Heart left ventricle (tissue), 16 donors: Measurements from ENCODE around the gene SPTBN1. TPM values are rescaled to one million over a fixed set of nuclear protein-coding genes. Genes with fewer than 3 reads are reported as not detected.

Source experiments
- ATAC-seq, 4 donors: fragments of 200-7000 bp; cut with Tn5 transposase; one replicate each; pipeline ENCODE4 v1.9.1; 2020 to 2022; ENCODE audit warnings: moderate library complexity in 4 of 4, mild to moderate bottlenecking in 3 of 4, moderate number of reproducible peaks in 1 of 4
- DNase-seq, 5 donors: peaks; one replicate each; pipeline ENCODE4 v3.0.0-alpha.2; 2020
- H3K27ac ChIP-seq, 12 donors: fragments of 200-600 bp; sonication (generic) in 4 of 12; one replicate each; pipeline versions ENCODE4 v1.5.0 to v1.8.0; 2016 to 2022; ENCODE audit warnings: mild to moderate bottlenecking in 2 of 12
- H3K27me3 ChIP-seq, 9 donors: fragments of 200-600 bp; sonication (generic) in 2 of 9; one replicate each; pipeline versions ENCODE4 v1.5.1 to v1.8.0; 2016 to 2022; ENCODE audit warnings: mild to moderate bottlenecking in 3 of 9
- H3K36me3 ChIP-seq, 9 donors: fragments of 200-600 bp; sonication (generic) in 2 of 9; one replicate each; pipeline versions ENCODE4 v1.5.0 to v1.8.0; 2018 to 2022; ENCODE audit warnings: mild to moderate bottlenecking in 2 of 9
- H3K4me1 ChIP-seq, 12 donors: fragments of 200-600 bp; sonication (generic) in 4 of 12; one replicate each; pipeline versions ENCODE4 v1.5.0 to v1.8.0; 2016 to 2022; ENCODE audit warnings: mild to moderate bottlenecking in 3 of 12
- H3K4me3 ChIP-seq, 12 donors: fragments of 200-600 bp; sonication (generic) in 4 of 12; one replicate each; pipeline versions ENCODE4 v1.5.0 to v1.8.0; 2017 to 2022; ENCODE audit warnings: mild to moderate bottlenecking in 9 of 12, moderate library complexity in 4 of 12
- H3K9me3 ChIP-seq, 12 donors: fragments of 200-600 bp; sonication (generic) in 4 of 12; one replicate each; pipeline versions ENCODE4 v1.5.0 to v1.8.0; 2016 to 2022; ENCODE audit warnings: mild to moderate bottlenecking in 1 of 12
- CTCF ChIP-seq, 12 donors: fragments of 200-600 bp; sonication (generic) in 4 of 12; IDR thresholded peaks; one replicate each; pipeline versions ENCODE4 v1.5.0 to v1.8.0; 2018 to 2022; ENCODE audit warnings: antibody characterized with exemption in 12 of 12, mild to moderate bottlenecking in 5 of 12
- POLR2A ChIP-seq, 2 donors: fragments of 450-650 bp; IDR thresholded peaks; one replicate each; pipeline ENCODE4 v1.6.1; 2017; ENCODE audit warnings: antibody characterized with exemption in 2 of 2, mild to moderate bottlenecking in 2 of 2, moderate library complexity in 2 of 2
- WGBS, 4 donors: extraction: QIAGEN DNeasy Blood & Tissue Kit in 2 of 4; methylation state at CpG; one replicate each; pipeline versions ENCODE4 v1.1.5 to v1.1.7; 2013 to 2018; 5-methylcytosine and 5-hydroxymethylcytosine counted together
- intact Hi-C, 10 donors: fragments of 100-400 bp; cut with DNase I; formaldehyde crosslinking; loops; one replicate each; pipeline versions ENCODE4 v1.11.1 to v1.14.2; 2022
- polyA plus RNA-seq, 2 donors: library from polyadenylated mRNA; stranded (reverse); fragments of 200-250 nt; gene quantifications; one replicate each; pipeline ENCODE4 v1.2.3, GENCODE V29; 2013
- total RNA-seq, 9 donors: library from RNA; depleted of rRNA in 2 of 9; stranded (reverse); fragments of >200 nt in 2 of 9; fragmentation: NEBNext Ultra II Directional in 3 of 9; extraction: Animal tissue kit (Norgen Biotek cat#: 25700) in 3 of 9; gene quantifications; one replicate each; pipeline versions ENCODE4 v1.1.0 to v1.2.4, GENCODE V29; 2016 to 2023
- donor health status: ischemic (EF 13 %, LVEDD 7.1; RV severe dilation, severe dysfunction).
- donor health status: healthy with polysubstance abuse.
- donor health status: DM: no; HTN: yes; CAD: no.
- donor health status: DM: no; HTN: no; CAD: no.
- donor health status: ischemic (EF 25% LVEDD 6.9; RV normal size, moderate dysfunction).
- donor health status: ischemic (EF 25% LVEDD 5.7; RV mildly dilated, moderate dysfunction).
- donor health status: healthy.
- donor health status: DM: yes; HTN: yes; CAD: no.
- donor health status: ischemic (EF 35%, LVEDD 5.7; RV mildly dilated, moderate dysfunction).
- donor health status: nonischemic (EF 11% LVEDD 7.7; RV severe dilation, severe dysfunction).
- donor health status: DM: yes; HTN: yes; CAD: no.
- donor health status: PGD.
- donor health status: ischemic (EF 29% LVEDD 5.4; RV normal size, mild dysfunction).
- donor health status: nonischemic (EF 23%, LVEDD 6.1; RV moderate dilation, normal function).

The SPTBN1 gene
- total and polyA plus RNA-seq, 11 donors, result 124 to 659 (median 422) TPM

DNA sequence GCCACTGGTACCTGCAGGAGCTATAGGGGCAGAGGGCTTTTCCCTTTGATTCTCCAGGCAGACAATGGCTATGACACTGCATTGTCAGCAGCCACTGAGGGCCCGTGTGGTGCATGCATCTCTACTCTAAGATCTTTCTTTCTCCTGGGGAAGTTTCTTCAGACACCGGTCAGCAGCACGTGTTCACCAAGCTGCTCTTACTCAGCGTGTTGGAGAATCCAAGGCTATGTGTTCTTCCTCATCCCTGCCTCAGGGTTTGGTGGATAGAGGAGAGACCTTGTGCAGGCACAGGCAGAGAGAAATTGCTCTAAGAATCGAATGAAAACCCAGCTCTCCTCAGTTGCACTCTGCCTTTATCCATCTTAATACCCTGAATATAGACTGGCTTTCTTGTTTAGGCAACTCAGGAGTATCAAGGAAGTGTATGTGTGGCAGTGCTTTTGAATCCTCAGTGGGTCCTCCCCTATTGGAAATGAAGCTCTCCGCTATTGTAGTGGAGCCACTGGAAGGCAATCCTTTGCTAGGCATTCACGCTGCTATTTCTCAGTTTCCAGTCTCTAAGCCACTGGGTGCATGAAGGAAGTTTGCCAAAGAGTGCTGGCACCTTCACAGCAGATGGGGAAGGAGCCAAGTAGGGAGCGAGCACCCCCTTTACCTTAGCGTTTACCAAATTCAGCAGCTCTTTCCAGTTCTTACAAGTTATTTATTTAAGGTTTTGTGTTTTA, 180.4 kb downstream of the SPTBN1 start:
- Histone ChIP-seq H3K27me3 (no peaks in the 10 kb centered on the region), H3K36me3 (peaks cover 0 to 96% (median 77%) of the 10 kb centered on the region in 9 donors), H3K4me1 (peaks cover 32 to 100% (median 97%) of the 10 kb centered on the region in 12 donors), H3K9me3 (no peaks in the 10 kb centered on the region), H3K27ac (peak overlapping the region in 11 of 12 donors; percentile 54 to 94 (median 87)), H3K4me3 (no peak overlapping the region)
- WGBS, 4 donors, result 32 to 48% (median 39%) methylated on average over 9 of the region's 9 CpGs
- ATAC-seq (peak in 1 of 4 donors; percentile 6), DNase-seq (no peak)
- TF ChIP-seq CTCF (IDR thresholded peaks at IDR 0.05) (no peak), POLR2A (IDR thresholded peaks at IDR 0.05) (no peak)
- intact Hi-C loops, result loop anchor here in 5 of 10 donors (5.0 to 10.0 kb wide), 6 partner anchors 39 to 292 kb away; no protein-coding TSS in a partner anchor

DNA sequence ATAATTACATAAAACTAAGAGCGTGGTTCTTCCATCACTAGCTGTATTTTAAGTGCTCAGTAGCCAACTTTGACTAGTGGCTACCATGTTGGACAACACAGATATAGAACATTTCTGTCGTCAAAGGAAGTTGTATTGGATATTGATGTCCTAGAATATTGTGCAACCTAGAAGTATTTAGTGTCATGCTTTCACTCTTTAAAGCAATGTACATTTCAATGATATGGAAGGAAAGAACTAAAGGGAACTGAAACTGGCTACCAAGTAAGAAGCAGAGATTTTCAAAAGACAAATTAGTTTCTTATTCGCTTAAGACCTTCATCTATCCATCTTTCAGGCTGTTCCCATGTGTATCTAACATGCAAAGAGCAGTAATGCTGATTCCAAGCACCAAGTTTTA, 182.0 kb downstream of the SPTBN1 start:
- no peak for DNase-seq
- Histone ChIP-seq H3K4me1 (peaks cover 27 to 99% (median 90%) of the 10 kb centered on the region in 12 donors), H3K27me3 (no peaks in the 10 kb centered on the region), H3K27ac (peak overlapping the region in 9 of 12 donors; percentile 5 to 94 (median 56)), H3K9me3 (no peaks in the 10 kb centered on the region), H3K4me3 (no peak overlapping the region), H3K36me3 (peaks cover 0 to 95% (median 69%) of the 10 kb centered on the region in 9 donors)
- intact Hi-C loops, result loop anchor here in 5 of 10 donors (5.0 to 10.0 kb wide), 6 partner anchors 41 to 293 kb away; no protein-coding TSS in a partner anchor
- TF ChIP-seq POLR2A (IDR thresholded peaks at IDR 0.05) (no peak), CTCF (IDR thresholded peaks at IDR 0.05) (no peak)
- WGBS, 4 donors, result 81 to 87% (median 87%) methylated on average over 3 of the region's 3 CpGs
- no peak for ATAC-seq

DNA sequence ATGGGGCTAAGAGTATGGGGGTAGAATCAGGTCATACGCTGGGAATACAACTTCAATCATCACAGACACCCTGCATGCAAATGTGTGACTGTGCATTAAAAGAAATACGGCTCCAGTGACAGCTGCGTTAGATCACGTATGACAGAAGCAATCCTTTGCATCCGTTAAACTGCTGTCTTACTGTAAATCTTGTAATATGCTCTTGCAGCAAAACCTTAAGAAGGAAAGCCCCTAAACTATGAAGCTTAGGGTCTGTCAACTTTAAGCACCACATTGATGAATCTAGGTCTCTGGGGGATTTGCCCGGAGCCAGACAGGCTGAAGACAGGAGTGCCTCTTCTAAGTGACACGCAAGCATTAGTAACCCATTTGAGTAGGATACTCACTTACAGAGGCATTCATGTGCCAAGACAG, 182.7 kb downstream of the SPTBN1 start:
- DNase-seq, result no peak
- intact Hi-C loops, result loop anchor here in 5 of 10 donors (5.0 to 10.0 kb wide), 6 partner anchors 41 to 294 kb away; no protein-coding TSS in a partner anchor
- Histone ChIP-seq H3K36me3 (peaks cover 0 to 95% (median 69%) of the 10 kb centered on the region in 9 donors), H3K4me3 (no peak overlapping the region), H3K9me3 (no peaks in the 10 kb centered on the region), H3K4me1 (peaks cover 22 to 92% (median 83%) of the 10 kb centered on the region in 12 donors), H3K27me3 (no peaks in the 10 kb centered on the region), H3K27ac (peak overlapping the region in 11 of 12 donors; percentile 29 to 90 (median 53))
- TF ChIP-seq CTCF (IDR thresholded peaks at IDR 0.05) (no peak), POLR2A (IDR thresholded peaks at IDR 0.05) (no peak)
- no peak for ATAC-seq
- WGBS, 4 donors, result 29 to 47% (median 38%) methylated on average over 7 of the region's 7 CpGs

DNA sequence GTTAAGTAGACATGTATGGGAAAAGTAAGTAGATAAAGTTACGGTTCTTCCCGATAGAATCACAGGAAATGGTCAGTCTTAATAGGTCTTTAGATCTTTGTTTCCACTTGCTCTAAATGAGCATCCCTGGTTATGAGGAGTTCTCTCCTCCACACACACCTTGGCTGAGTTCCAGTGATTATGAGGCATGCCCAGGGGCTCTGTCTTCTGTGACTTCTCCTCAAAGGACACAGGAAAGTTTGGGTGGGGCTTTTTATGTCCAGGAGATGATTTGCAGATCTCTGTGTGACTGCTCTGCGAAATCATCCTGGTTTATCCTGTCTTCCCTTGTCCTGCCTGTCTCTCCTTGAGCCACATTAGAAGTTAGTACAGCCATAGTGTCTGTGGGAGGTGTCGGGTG, 183.5 kb downstream of the SPTBN1 start:
- Histone ChIP-seq H3K4me3 (no peak overlapping the region), H3K36me3 (peaks cover 2 to 97% (median 71%) of the 10 kb centered on the region in 9 donors), H3K27me3 (no peaks in the 10 kb centered on the region), H3K9me3 (no peaks in the 10 kb centered on the region), H3K27ac (peak overlapping the region; percentile 29 to 90 (median 53)), H3K4me1 (peaks cover 17 to 84% (median 75%) of the 10 kb centered on the region in 12 donors)
- ATAC-seq (peak in 3 of 4 donors; percentile 15 to 32 (median 18)), DNase-seq (peak in 1 of 5 donors; percentile 57)
- WGBS, 4 donors, result 42 to 61% (median 49%) methylated on average over 4 of the region's 4 CpGs
- intact Hi-C loops, result loop anchor here in 5 of 10 donors (2.0 to 10.0 kb wide), 7 partner anchors 27 to 295 kb away; no protein-coding TSS in a partner anchor
- TF ChIP-seq POLR2A (IDR thresholded peaks at IDR 0.05), result no peak
- no peak for TF ChIP-seq CTCF (IDR thresholded peaks at IDR 0.05)
